Measurements from ENCODE around the gene MAP3K10. TPM values are rescaled to one million over a fixed set of nuclear protein-coding genes. Genes with fewer than 3 reads are reported as not detected.

The MAP3K10 gene
- total RNA-seq, 1 experiment from 2014 or later: 255 TPM

GRCh38 chr19:40225440-40226305, 34.4 kb downstream of the MAP3K10 start:
- Histone ChIP-seq H3K27me3 (ENCODE audit: control insufficient read depth, insufficient read depth, low read length) (peaks cover 11% of the 10 kb centered on the region; the same call in 1 of the 2 replicates), H3K36me3 (ENCODE audit: control insufficient read depth, insufficient read depth, low read length) (no peaks in the 10 kb centered on the region), H3K27ac (ENCODE audit: low read length) (peak overlapping the region; percentile 2), H3K9me3 (ENCODE audit: control insufficient read depth, insufficient read depth, low read depth, low read length) (peaks cover 9% of the 10 kb centered on the region; the same call in 1 of the 2 replicates), H3K4me3 (ENCODE audit: low read depth in 2 of 2, low read length in 2 of 2) (peak overlapping the region; percentile 18 to 46), H3K4me1 (ENCODE audit: control insufficient read depth, insufficient read depth, low read length) (peaks cover 24% of the 10 kb centered on the region)
- DNase-seq (ENCODE audit: low read depth, low spot score): no peak
- CTCF ChIA-PET: interaction anchor here (0.6 to 5.3 kb wide), 19 partner anchors 9 to 920 kb away, joined by 3 to 62 read pairs (median 6); no protein-coding TSS in a partner anchor
- ATAC-seq: peak; percentile 35
- in situ Hi-C loops (cut with HindIII; ENCODE audit: low pct_unique_long_range_greater_than_20kb, low sequenced_read_pairs) (loop anchor here (5.0 kb wide), 3 partner anchors 33 to 88 kb away; partner anchors contain the start of gene MAP3K10), intact Hi-C loops (cut with micrococcal nuclease; ENCODE audit: unreplicated experiment) (no loop called here)
- BruUV-seq (replicated peaks): no TSS peak
- POLR2A ChIA-PET: interaction anchor here (0.6 kb wide), 2 partner anchors 33 to 47 kb away, joined by 9 read pairs; no protein-coding TSS in a partner anchor
- TF ChIP-seq POLR2AphosphoS5 (IDR thresholded peaks at IDR 0.05; ENCODE audit: low read depth, low read length) (no peak), SIN3A (IDR thresholded peaks at IDR 0.05; ENCODE audit: borderline replicate concordance, insufficient read depth, low read depth, low read length) (no peak), TCF7L2 (IDR thresholded peaks at IDR 0.05; ENCODE audit: low read depth, low read length) (no peak)
- TF ChIP-seq, protein P1, sequence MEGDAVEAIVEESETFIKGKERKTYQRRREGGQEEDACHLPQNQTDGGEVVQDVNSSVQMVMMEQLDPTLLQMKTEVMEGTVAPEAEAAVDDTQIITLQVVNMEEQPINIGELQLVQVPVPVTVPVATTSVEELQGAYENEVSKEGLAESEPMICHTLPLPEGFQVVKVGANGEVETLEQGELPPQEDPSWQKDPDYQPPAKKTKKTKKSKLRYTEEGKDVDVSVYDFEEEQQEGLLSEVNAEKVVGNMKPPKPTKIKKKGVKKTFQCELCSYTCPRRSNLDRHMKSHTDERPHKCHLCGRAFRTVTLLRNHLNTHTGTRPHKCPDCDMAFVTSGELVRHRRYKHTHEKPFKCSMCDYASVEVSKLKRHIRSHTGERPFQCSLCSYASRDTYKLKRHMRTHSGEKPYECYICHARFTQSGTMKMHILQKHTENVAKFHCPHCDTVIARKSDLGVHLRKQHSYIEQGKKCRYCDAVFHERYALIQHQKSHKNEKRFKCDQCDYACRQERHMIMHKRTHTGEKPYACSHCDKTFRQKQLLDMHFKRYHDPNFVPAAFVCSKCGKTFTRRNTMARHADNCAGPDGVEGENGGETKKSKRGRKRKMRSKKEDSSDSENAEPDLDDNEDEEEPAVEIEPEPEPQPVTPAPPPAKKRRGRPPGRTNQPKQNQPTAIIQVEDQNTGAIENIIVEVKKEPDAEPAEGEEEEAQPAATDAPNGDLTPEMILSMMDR (IDR thresholded peaks at IDR 0.05): no peak
- TF ChIP-seq, protein P2, sequence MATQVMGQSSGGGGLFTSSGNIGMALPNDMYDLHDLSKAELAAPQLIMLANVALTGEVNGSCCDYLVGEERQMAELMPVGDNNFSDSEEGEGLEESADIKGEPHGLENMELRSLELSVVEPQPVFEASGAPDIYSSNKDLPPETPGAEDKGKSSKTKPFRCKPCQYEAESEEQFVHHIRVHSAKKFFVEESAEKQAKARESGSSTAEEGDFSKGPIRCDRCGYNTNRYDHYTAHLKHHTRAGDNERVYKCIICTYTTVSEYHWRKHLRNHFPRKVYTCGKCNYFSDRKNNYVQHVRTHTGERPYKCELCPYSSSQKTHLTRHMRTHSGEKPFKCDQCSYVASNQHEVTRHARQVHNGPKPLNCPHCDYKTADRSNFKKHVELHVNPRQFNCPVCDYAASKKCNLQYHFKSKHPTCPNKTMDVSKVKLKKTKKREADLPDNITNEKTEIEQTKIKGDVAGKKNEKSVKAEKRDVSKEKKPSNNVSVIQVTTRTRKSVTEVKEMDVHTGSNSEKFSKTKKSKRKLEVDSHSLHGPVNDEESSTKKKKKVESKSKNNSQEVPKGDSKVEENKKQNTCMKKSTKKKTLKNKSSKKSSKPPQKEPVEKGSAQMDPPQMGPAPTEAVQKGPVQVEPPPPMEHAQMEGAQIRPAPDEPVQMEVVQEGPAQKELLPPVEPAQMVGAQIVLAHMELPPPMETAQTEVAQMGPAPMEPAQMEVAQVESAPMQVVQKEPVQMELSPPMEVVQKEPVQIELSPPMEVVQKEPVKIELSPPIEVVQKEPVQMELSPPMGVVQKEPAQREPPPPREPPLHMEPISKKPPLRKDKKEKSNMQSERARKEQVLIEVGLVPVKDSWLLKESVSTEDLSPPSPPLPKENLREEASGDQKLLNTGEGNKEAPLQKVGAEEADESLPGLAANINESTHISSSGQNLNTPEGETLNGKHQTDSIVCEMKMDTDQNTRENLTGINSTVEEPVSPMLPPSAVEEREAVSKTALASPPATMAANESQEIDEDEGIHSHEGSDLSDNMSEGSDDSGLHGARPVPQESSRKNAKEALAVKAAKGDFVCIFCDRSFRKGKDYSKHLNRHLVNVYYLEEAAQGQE (IDR thresholded peaks at IDR 0.05; ENCODE audit: insufficient read depth in 1 of 2, low read depth in 2 of 2, low read length in 1 of 2): no peak

- ChIA-PET CTCF (interaction anchor here (0.6 to 5.3 kb wide), 14 partner anchors 10 to 461 kb away, joined by 3 to 62 read pairs (median 4); partner anchors contain the start of gene TTC9B), POLR2A (interaction anchor here (0.5 to 1.7 kb wide), 12 partner anchors 12 to 239 kb away, joined by 3 to 17 read pairs (median 5); no protein-coding TSS in a partner anchor)
- no peaks in the 10 kb centered on the region for H3K9me3 ChIP-seq (ENCODE audit: control insufficient read depth, insufficient read depth, low read depth, low read length)
- in situ Hi-C loops (cut with HindIII; ENCODE audit: low pct_unique_long_range_greater_than_20kb, low sequenced_read_pairs): loop anchor here (5.0 kb wide), 3 partner anchors 36 to 91 kb away; partner anchors contain the start of gene MAP3K10
- intact Hi-C loops (cut with micrococcal nuclease; ENCODE audit: unreplicated experiment): no loop called here
- no TSS peak for BruUV-seq (replicated peaks)
- H3K27ac ChIP-seq (ENCODE audit: low read length): no peak overlapping the region
- H3K4me3 ChIP-seq (ENCODE audit: low read depth in 2 of 2, low read length in 2 of 2): no peak overlapping the region
- ATAC-seq (no peak), DNase-seq (ENCODE audit: low read depth, low spot score) (no peak)
- TF ChIP-seq, protein P2 (IDR thresholded peaks at IDR 0.05; ENCODE audit: insufficient read depth in 1 of 2, low read depth in 2 of 2, low read length in 1 of 2): no peak
- TF ChIP-seq TCF7L2 (IDR thresholded peaks at IDR 0.05; ENCODE audit: low read depth, low read length) (no peak), SIN3A (IDR thresholded peaks at IDR 0.05; ENCODE audit: borderline replicate concordance, insufficient read depth, low read depth, low read length) (no peak), POLR2AphosphoS5 (IDR thresholded peaks at IDR 0.05; ENCODE audit: low read depth, low read length) (no peak)
- TF ChIP-seq, protein P1 (IDR thresholded peaks at IDR 0.05): no peak
- peaks cover 3% of the 10 kb centered on the region; the same call in 1 of the 2 replicates for H3K36me3 ChIP-seq (ENCODE audit: control insufficient read depth, insufficient read depth, low read length)
- peaks cover 48% of the 10 kb centered on the region for H3K4me1 ChIP-seq (ENCODE audit: control insufficient read depth, insufficient read depth, low read length)
- H3K27me3 ChIP-seq (ENCODE audit: control insufficient read depth, insufficient read depth, low read length): peaks cover 11% of the 10 kb centered on the region; the same call in 1 of the 2 replicates
Observed at GRCh38 chr19:40228346-40228745, 37.1 kb downstream of the MAP3K10 start.

Measured in Panc1 (cell line).